Neuronal stem cell (in vitro differentiated cells): ENCODE measurements around the gene SOHLH1.

ENCODE experiments used
- DNase-seq: peaks from one replicate; pipeline ENCODE4 v3.0.0-alpha.2; 2013; ENCODE audit warnings: low spot score
- H2AFZ ChIP-seq: one replicate; pipeline ENCODE4 v1.6.1; 2013; ENCODE audit warnings: mild to moderate bottlenecking, low read length, inconsistent platforms
- H2AK5ac ChIP-seq: 2 replicates; pipeline ENCODE4 v1.6.1; 2013; ENCODE audit warnings: low read depth, mild to moderate bottlenecking, inconsistent platforms, low read length, moderate library complexity, mixed read lengths
- H2BK120ac ChIP-seq: 2 replicates; pipeline ENCODE4 v1.6.1; 2013; ENCODE audit warnings: low read depth, mild to moderate bottlenecking, inconsistent platforms, low read length, moderate library complexity, mixed read lengths
- H2BK12ac ChIP-seq: one replicate; pipeline ENCODE4 v1.6.1; 2013; ENCODE audit warnings: low read length, inconsistent platforms
- H2BK15ac ChIP-seq: 2 replicates; pipeline ENCODE4 v1.6.1; 2013; ENCODE audit warnings: mild to moderate bottlenecking, low read length, inconsistent platforms, mixed read lengths
- H2BK5ac ChIP-seq: one replicate; pipeline ENCODE4 v1.6.1; 2013; ENCODE audit warnings: inconsistent platforms, mild to moderate bottlenecking, low read length, moderate library complexity
- H3K14ac ChIP-seq: one replicate; pipeline ENCODE4 v1.6.1; 2013; ENCODE audit warnings: low read length, inconsistent platforms
- H3K18ac ChIP-seq: 2 replicates; pipeline ENCODE4 v1.6.1; 2013; ENCODE audit warnings: low read length, inconsistent platforms
- H3K23ac ChIP-seq: 2 replicates; pipeline ENCODE4 v1.6.1; 2013; ENCODE audit warnings: low read depth, mild to moderate bottlenecking, mixed read lengths, low read length, inconsistent platforms; ENCODE audit not compliant: poor library complexity
- H3K27ac ChIP-seq: replicated peaks from 3 replicates; pipeline ENCODE4 v1.5.1; 2013; ENCODE audit warnings: low read length, inconsistent platforms
- H3K27me3 ChIP-seq, 3 experiments: 2 replicates each; pipeline ENCODE4 v1.6.1; 2013; ENCODE audit warnings: low read length in 3 of 3, mild to moderate bottlenecking in 2 of 3, inconsistent platforms in 1 of 3, low read depth in 1 of 3, mixed read lengths in 1 of 3, moderate library complexity in 1 of 3; ENCODE audit not compliant: control insufficient read depth in 3 of 3, insufficient read depth in 3 of 3
- H3K36me3 ChIP-seq, 2 donors: replicated peaks in 1 of 2; 2 replicates each; pipeline ENCODE4 v1.6.1; 2013; ENCODE audit warnings: low read length in 2 of 2; ENCODE audit not compliant: control insufficient read depth in 2 of 2, insufficient read depth in 2 of 2
- H3K4ac ChIP-seq: 2 replicates; pipeline ENCODE4 v1.6.1; 2013; ENCODE audit warnings: inconsistent platforms, mild to moderate bottlenecking, low read length, moderate library complexity
- H3K4me1 ChIP-seq, 2 donors: 1 replicate in 1 of 2; 2 replicates in 1 of 2; pipeline ENCODE4 v1.6.1; 2013; ENCODE audit warnings: low read length in 2 of 2, low read depth in 1 of 2; ENCODE audit not compliant: control insufficient read depth in 2 of 2, insufficient read depth in 1 of 2
- H3K4me2 ChIP-seq: one replicate; pipeline ENCODE4 v1.6.1; 2013; ENCODE audit warnings: mild to moderate bottlenecking, low read length, inconsistent platforms; ENCODE audit not compliant: insufficient read depth, poor library complexity, severe bottlenecking
- H3K4me3 ChIP-seq, 2 donors: 2 replicates each; pipeline ENCODE4 v1.5.1; 2013; ENCODE audit warnings: low read length in 2 of 2, mild to moderate bottlenecking in 2 of 2, inconsistent platforms in 1 of 2, moderate library complexity in 1 of 2
- H3K79me1 ChIP-seq: one replicate; pipeline ENCODE4 v1.6.1; 2013; ENCODE audit warnings: low read depth, mild to moderate bottlenecking, inconsistent platforms, low read length, moderate library complexity
- H3K9ac ChIP-seq: one replicate; pipeline ENCODE4 v1.6.1; 2013; ENCODE audit warnings: mild to moderate bottlenecking, low read depth, low read length, inconsistent platforms; ENCODE audit not compliant: poor library complexity
- H3K9me3 ChIP-seq, 2 donors: replicated peaks in 1 of 2; 2 replicates each; pipeline versions ENCODE3 to v1.6.1; 2013; ENCODE audit warnings: low read length in 2 of 2, mild to moderate bottlenecking in 2 of 2, inconsistent platforms in 1 of 2, low read depth in 1 of 2, mixed read lengths in 1 of 2, moderate library complexity in 1 of 2; ENCODE audit not compliant: control insufficient read depth in 2 of 2, insufficient read depth in 1 of 2
- H4K8ac ChIP-seq: one replicate; pipeline ENCODE4 v1.6.1; 2013; ENCODE audit warnings: low read depth, mild to moderate bottlenecking, inconsistent platforms, low read length, moderate library complexity
- H4K91ac ChIP-seq: one replicate; pipeline ENCODE4 v1.6.1; 2013; ENCODE audit warnings: low read length, low read depth, mild to moderate bottlenecking, inconsistent platforms; ENCODE audit not compliant: poor library complexity
- WGBS, 2 donors: extraction: QIAGEN DNeasy Blood & Tissue Kit; methylation state at CpG; one replicate each; pipeline ENCODE4 v1.1.7; 2013; ENCODE audit warnings: missing lambda C conversion rate in 2 of 2, mixed read lengths in 1 of 2; ENCODE audit not compliant: insufficient read length in 2 of 2, insufficient replicate concordance in 1 of 2; ENCODE audit errors: extremely low coverage in 2 of 2; 5-methylcytosine and 5-hydroxymethylcytosine counted together

Gene SOHLH1

DNA sequence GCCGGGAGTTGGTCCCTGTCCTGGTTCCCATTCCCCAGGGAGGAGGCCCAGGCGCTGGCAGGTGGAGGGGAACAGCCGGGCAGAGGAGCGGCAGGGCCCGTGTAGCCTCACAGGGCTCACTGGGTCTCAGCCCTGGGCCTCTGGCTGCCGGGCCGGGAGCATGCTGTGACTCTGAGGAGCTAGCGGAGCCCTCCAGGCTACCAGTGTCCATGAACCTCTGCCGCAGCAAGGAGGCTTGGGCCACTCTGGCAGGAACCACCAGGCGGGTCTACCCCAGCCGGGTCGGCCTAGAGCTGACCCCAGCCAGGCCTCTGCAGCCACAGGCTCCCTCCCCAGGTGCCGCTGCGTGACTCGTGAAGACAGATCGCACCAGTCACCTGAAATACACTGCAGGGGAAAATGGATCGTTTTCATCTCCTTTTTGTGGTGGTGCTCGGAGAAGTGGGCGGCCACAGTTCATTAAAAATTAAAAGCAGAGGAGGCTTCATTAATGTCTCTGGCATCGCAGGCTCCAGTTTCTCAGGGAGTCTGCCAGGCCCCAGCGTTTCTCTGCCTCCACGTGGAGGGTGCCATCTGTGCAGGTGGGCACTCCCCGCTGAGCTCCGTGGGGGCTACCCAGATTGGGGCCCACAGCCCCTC, 46.5 kb upstream of the SOHLH1 start:
- no peak overlapping the region for H4K8ac ChIP-seq
- H3K4me3 ChIP-seq: no peak overlapping the region
- H3K4me1 ChIP-seq: peaks cover 0 to 2% of the 10 kb centered on the region in 2 donors
- no peaks in the 10 kb centered on the region for H3K36me3 ChIP-seq
- H3K9me3 ChIP-seq: no peaks in the 10 kb centered on the region
- no peak overlapping the region for H4K91ac ChIP-seq
- H3K4me2 ChIP-seq: no peak overlapping the region
- H2BK15ac ChIP-seq: peak overlapping the region; percentile 37
- peak overlapping the region; percentile 84 for H2AK5ac ChIP-seq
- no peak overlapping the region for H2BK12ac ChIP-seq
- no peak overlapping the region for H3K14ac ChIP-seq
- no CpG with 5 or more reads among the region's 24 CpGs for WGBS, 2 donors
- peaks cover 1% of the 10 kb centered on the region for H3K79me1 ChIP-seq
- peak overlapping the region; percentile 43 for H3K23ac ChIP-seq
- no peak overlapping the region for H2AFZ ChIP-seq
- H3K27me3 ChIP-seq: peaks cover 0 to 30% (median 0%) of the 10 kb centered on the region in 3 experiments
- peak overlapping the region; percentile 71 for H3K18ac ChIP-seq
- H3K27ac ChIP-seq: no peak overlapping the region
- no peak overlapping the region for H3K9ac ChIP-seq
- H3K4ac ChIP-seq: no peak overlapping the region
- no peak for DNase-seq
- H2BK120ac ChIP-seq: no peak overlapping the region
- peak overlapping the region; percentile 66 for H2BK5ac ChIP-seq

DNA sequence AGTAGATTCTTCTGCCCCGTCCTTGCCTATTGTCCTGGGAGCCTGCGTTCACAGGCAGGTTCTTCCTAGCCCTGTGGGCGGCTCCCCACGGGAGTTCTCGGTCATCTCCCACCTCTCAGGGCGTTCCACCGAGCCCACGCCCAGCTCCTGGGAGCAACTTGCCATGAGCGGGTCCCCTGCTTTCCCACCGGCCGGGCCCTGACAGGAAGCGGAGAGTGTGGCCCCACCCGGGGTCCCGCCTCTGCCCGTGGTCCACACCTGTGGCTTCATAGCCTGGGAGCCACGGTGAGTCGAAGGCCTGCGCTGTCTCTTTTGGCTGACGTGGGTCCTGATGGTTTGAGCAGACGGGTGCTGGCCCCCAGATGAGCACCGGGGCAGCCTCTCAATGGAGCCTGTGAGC, 45.9 kb upstream of the SOHLH1 start:
- Histone ChIP-seq H4K91ac (no peak overlapping the region), H3K36me3 (no peaks in the 10 kb centered on the region), H3K4me1 (peaks cover 0 to 2% of the 10 kb centered on the region in 2 donors), H2BK5ac (peak overlapping the region; percentile 66), H3K18ac (no peak overlapping the region), H2AFZ (no peak overlapping the region), H2BK15ac (peak overlapping the region; percentile 37), H2BK12ac (no peak overlapping the region), H3K14ac (peak overlapping the region; percentile 17), H2AK5ac (peak overlapping the region; percentile 52), H3K27ac (no peak overlapping the region), H2BK120ac (no peak overlapping the region), H3K79me1 (peaks cover 1% of the 10 kb centered on the region), H3K9ac (no peak overlapping the region), H4K8ac (no peak overlapping the region), H3K27me3 (peaks cover 0 to 33% (median 0%) of the 10 kb centered on the region in 3 experiments), H3K4me2 (no peak overlapping the region), H3K9me3 (no peaks in the 10 kb centered on the region), H3K4me3 (no peak overlapping the region), H3K4ac (no peak overlapping the region), H3K23ac (peak overlapping the region; percentile 43)
- no CpG with 5 or more reads among the region's 21 CpGs for whole genome bisulfite sequencing, 2 donors
- no peak for DNase-seq

DNA sequence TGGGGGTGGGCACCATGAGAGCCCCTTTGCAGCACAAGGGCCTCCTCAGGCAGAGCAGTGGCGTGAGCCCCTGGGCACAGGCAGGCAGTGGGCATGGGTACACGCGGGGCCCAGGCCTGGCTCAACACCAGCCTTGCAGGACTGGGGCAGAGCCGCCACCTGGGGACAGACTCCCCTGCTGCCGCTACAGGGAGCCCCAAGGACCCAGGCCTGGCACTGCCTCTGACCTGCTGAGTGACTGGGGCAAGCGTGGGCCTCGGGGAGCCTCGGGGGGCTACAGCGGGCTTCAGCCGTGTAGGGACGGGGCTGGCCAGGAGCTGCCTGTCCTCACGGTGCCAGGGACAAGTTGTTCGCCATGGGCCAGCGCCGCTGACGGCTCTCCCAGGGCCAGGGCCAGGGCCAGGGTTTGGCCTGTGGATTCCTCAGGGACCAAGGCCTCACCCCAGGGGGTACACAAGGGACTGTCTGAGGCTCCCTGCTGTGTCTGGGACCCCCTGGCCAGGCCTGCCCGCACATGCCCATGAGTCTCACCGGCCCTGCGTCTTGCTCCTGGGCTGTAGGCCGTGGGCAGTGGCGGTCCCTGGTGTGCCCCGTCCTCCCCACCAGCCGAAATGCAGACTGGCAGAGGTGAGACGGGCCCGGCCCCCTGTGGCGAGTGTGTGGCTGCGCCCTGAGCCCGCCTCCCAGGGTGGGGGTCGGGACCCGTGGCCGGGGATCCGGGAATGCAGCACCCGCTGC, 45.2 kb upstream of the SOHLH1 start:
- no peak for DNase-seq
- Histone ChIP-seq H4K91ac (no peak overlapping the region), H2BK5ac (no peak overlapping the region)

More for the DNA sequence above, 45.2 kb upstream of the SOHLH1 start:
- Histone ChIP-seq H3K4me1 (peaks cover 0 to 2% of the 10 kb centered on the region in 2 donors), H3K4ac (no peak overlapping the region), H2AK5ac (peak overlapping the region; percentile 94), H3K9ac (no peak overlapping the region), H3K79me1 (peaks cover 1% of the 10 kb centered on the region), H2BK15ac (peak overlapping the region; percentile 17), H3K14ac (peak overlapping the region; percentile 97), H3K4me2 (no peak overlapping the region), H4K8ac (no peak overlapping the region), H2BK120ac (no peak overlapping the region), H3K18ac (peak overlapping the region; percentile 76), H3K4me3 (no peak overlapping the region), H2BK12ac (peak overlapping the region; percentile 58), H2AFZ (no peak overlapping the region), H3K9me3 (no peaks in the 10 kb centered on the region), H3K27me3 (peaks cover 0 to 35% (median 0%) of the 10 kb centered on the region in 3 experiments), H3K23ac (no peak overlapping the region), H3K36me3 (no peaks in the 10 kb centered on the region), H3K27ac (no peak overlapping the region)
- WGBS, 2 donors: no CpG with 5 or more reads among the region's 33 CpGs
